ENCODE results near the gene LAMB4. TPM values are rescaled to one million over a fixed set of nuclear protein-coding genes. Genes with fewer than 3 reads are reported as not detected.

Gene LAMB4
- total and polyA plus RNA-seq, 2 donors (not counting 1 experiment from before 2014, with no cell fraction given), result 0.17 to 0.57 TPM

- H3K27me3 ChIP-seq (ENCODE audit: control insufficient read depth, insufficient read depth, low read length), result no peaks in the 10 kb centered on the region
- no peak overlapping the region for H3K4me3 ChIP-seq (replicated peaks in 1 of 4; ENCODE audit: control extremely low read depth in 1 of 4, insufficient read depth in 1 of 4, low read depth in 3 of 4, low read length in 4 of 4)
- H2AFZ ChIP-seq (ENCODE audit: low read length), result no peak overlapping the region
- no peaks in the 10 kb centered on the region for H3K4me1 ChIP-seq (ENCODE audit: control insufficient read depth, extremely low read depth, insufficient read depth, low read length)
- no peaks in the 10 kb centered on the region for H4K20me1 ChIP-seq (ENCODE audit: control insufficient read depth, extremely low read depth, insufficient read depth, low read length)
- no peaks in the 10 kb centered on the region for H3K36me3 ChIP-seq (ENCODE audit: control insufficient read depth, insufficient read depth, low read length)
- TF ChIP-seq, protein P1, sequence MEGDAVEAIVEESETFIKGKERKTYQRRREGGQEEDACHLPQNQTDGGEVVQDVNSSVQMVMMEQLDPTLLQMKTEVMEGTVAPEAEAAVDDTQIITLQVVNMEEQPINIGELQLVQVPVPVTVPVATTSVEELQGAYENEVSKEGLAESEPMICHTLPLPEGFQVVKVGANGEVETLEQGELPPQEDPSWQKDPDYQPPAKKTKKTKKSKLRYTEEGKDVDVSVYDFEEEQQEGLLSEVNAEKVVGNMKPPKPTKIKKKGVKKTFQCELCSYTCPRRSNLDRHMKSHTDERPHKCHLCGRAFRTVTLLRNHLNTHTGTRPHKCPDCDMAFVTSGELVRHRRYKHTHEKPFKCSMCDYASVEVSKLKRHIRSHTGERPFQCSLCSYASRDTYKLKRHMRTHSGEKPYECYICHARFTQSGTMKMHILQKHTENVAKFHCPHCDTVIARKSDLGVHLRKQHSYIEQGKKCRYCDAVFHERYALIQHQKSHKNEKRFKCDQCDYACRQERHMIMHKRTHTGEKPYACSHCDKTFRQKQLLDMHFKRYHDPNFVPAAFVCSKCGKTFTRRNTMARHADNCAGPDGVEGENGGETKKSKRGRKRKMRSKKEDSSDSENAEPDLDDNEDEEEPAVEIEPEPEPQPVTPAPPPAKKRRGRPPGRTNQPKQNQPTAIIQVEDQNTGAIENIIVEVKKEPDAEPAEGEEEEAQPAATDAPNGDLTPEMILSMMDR (conservative IDR thresholded peaks at IDR 0.05 in 1 of 2, IDR thresholded peaks at IDR 0.05 in 1 of 2; ENCODE audit: low read depth in 1 of 2, low read length in 2 of 2), result no peak
- no peaks in the 10 kb centered on the region for H3K9me3 ChIP-seq (ENCODE audit: control insufficient read depth, insufficient read depth, low read depth, low read length)
- no peak for DNase-seq (ENCODE audit: low read depth in 2 of 2)
- no peak overlapping the region for H3K9ac ChIP-seq (ENCODE audit: insufficient read depth, low read length)
- no peaks in the 10 kb centered on the region for H3K79me2 ChIP-seq (ENCODE audit: control insufficient read depth, insufficient read depth, low read length)
- no peak overlapping the region for H3K27ac ChIP-seq (ENCODE audit: insufficient read depth, low read length)
- no peak overlapping the region for H3K4me2 ChIP-seq (ENCODE audit: extremely low read depth, insufficient read depth, low read length)
These were observed 76.9 kb downstream of the LAMB4 start for GRCh38 chr7:108053250-108053649.

DNA sequence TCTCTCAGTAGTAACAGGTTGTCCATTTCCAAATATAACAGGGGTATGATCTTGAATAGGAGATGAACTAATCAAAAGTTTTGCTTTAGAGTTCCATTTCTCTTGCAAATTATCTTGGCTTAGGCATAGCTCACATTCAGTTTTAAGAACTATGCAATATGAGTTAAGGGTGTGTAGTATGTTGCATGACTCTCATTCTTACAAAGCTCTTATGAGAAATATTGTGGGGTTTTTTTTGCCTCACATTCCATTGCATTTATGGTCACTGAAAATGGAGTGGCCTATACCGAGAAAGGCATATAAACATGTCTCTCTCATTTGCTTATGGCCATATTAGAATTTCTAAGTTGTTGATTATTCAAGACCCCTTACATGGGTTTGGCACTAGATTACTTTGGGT is 78.7 kb downstream of the LAMB4 start:
- Histone ChIP-seq H3K36me3 (ENCODE audit: control insufficient read depth, insufficient read depth, low read length) (no peaks in the 10 kb centered on the region), H4K20me1 (ENCODE audit: control insufficient read depth, extremely low read depth, insufficient read depth, low read length) (no peaks in the 10 kb centered on the region), H3K4me3 (replicated peaks in 1 of 4; ENCODE audit: control extremely low read depth in 1 of 4, insufficient read depth in 1 of 4, low read depth in 3 of 4, low read length in 4 of 4) (no peak overlapping the region), H3K27ac (ENCODE audit: insufficient read depth, low read length) (no peak overlapping the region), H3K27me3 (ENCODE audit: control insufficient read depth, insufficient read depth, low read length) (no peaks in the 10 kb centered on the region), H2AFZ (ENCODE audit: low read length) (no peak overlapping the region), H3K9me3 (ENCODE audit: control insufficient read depth, insufficient read depth, low read depth, low read length) (no peaks in the 10 kb centered on the region), H3K79me2 (ENCODE audit: control insufficient read depth, insufficient read depth, low read length) (no peaks in the 10 kb centered on the region), H3K4me2 (ENCODE audit: extremely low read depth, insufficient read depth, low read length) (no peak overlapping the region), H3K4me1 (ENCODE audit: control insufficient read depth, extremely low read depth, insufficient read depth, low read length) (no peaks in the 10 kb centered on the region), H3K9ac (ENCODE audit: insufficient read depth, low read length) (no peak overlapping the region)
- no peak for DNase-seq (ENCODE audit: low read depth in 2 of 2)
- TF ChIP-seq EZH2 (IDR thresholded peaks at IDR 0.05; ENCODE audit: low read length, missing control alignments), result no peak
- TF ChIP-seq, protein P1 (conservative IDR thresholded peaks at IDR 0.05 in 1 of 2, IDR thresholded peaks at IDR 0.05 in 1 of 2; ENCODE audit: low read depth in 1 of 2, low read length in 2 of 2), result no peak

DNA sequence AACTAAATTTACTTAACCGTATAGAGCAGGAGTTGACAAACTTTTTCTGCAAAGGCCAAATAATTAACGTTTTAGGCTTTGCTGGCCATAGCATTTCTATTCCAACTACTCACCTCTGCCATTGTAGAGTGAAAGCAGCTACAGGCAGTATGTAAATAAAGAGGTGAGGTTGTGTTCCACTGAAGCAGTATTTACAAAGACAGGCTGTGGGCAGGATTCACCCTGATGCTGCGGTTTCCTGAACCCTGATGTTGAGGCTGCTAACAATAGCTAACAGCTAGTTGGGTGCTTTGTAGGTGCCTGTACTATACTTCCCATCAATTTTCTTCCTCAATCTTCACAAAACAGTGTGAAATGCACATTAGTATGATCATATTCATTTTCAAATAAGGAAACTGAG is 80.2 kb downstream of the LAMB4 start:
- TF ChIP-seq EZH2 (IDR thresholded peaks at IDR 0.05; ENCODE audit: low read length, missing control alignments), result no peak
- TF ChIP-seq, protein P1 (conservative IDR thresholded peaks at IDR 0.05 in 1 of 2, IDR thresholded peaks at IDR 0.05 in 1 of 2; ENCODE audit: low read depth in 1 of 2, low read length in 2 of 2), result no peak
- H3K27ac ChIP-seq (ENCODE audit: insufficient read depth, low read length), result no peak overlapping the region
- H3K9ac ChIP-seq (ENCODE audit: insufficient read depth, low read length), result no peak overlapping the region
- H3K9me3 ChIP-seq (ENCODE audit: control insufficient read depth, insufficient read depth, low read depth, low read length), result no peaks in the 10 kb centered on the region
- no peak for DNase-seq (ENCODE audit: low read depth in 2 of 2)
- no peaks in the 10 kb centered on the region for H3K79me2 ChIP-seq (ENCODE audit: control insufficient read depth, insufficient read depth, low read length)
- no peak overlapping the region for H3K4me2 ChIP-seq (ENCODE audit: extremely low read depth, insufficient read depth, low read length)
- no peaks in the 10 kb centered on the region for H4K20me1 ChIP-seq (ENCODE audit: control insufficient read depth, extremely low read depth, insufficient read depth, low read length)
- H3K4me1 ChIP-seq (ENCODE audit: control insufficient read depth, extremely low read depth, insufficient read depth, low read length), result no peaks in the 10 kb centered on the region
- H3K36me3 ChIP-seq (ENCODE audit: control insufficient read depth, insufficient read depth, low read length), result no peaks in the 10 kb centered on the region
- H3K27me3 ChIP-seq (ENCODE audit: control insufficient read depth, insufficient read depth, low read length), result no peaks in the 10 kb centered on the region
- H3K4me3 ChIP-seq (replicated peaks in 1 of 4; ENCODE audit: control extremely low read depth in 1 of 4, insufficient read depth in 1 of 4, low read depth in 3 of 4, low read length in 4 of 4), result no peak overlapping the region
- H2AFZ ChIP-seq (ENCODE audit: low read length), result no peak overlapping the region
